Right lobe of liver (tissue), 4 donors: ENCODE data around the gene DNM3.

Experiments
- CTCF ChIP-seq, 4 donors: fragments of 200-600 bp in 3 of 4; fragments of 450-650 bp in 1 of 4; IDR thresholded peaks; one replicate each; pipeline versions ENCODE4 v1.5.1 to v1.8.0; 2016 to 2022; ENCODE audit warnings: antibody characterized with exemption in 4 of 4, mild to moderate bottlenecking in 2 of 4
- POLR2A ChIP-seq: fragments of 450-650 bp; IDR thresholded peaks from one replicate; pipeline ENCODE4 v1.6.1; 2017; ENCODE audit warnings: antibody characterized with exemption, mild to moderate bottlenecking
- donor health status: DM: no; HTN: no; CAD: no.
- donor health status: DM: no; HTN: no; CAD: no.
- donor health status: DM: no; HTN: yes; CAD: no.

GRCh38 chr1:171999756-172000155, 158.5 kb downstream of the DNM3 start:
- no peak for TF ChIP-seq CTCF (IDR thresholded peaks at IDR 0.05)
- TF ChIP-seq POLR2A = no peak
